Left lung (tissue), 10 donors: ENCODE results near the gene OR4F6. TPM values are rescaled to one million over a fixed set of nuclear protein-coding genes. Genes with fewer than 3 reads are reported as not detected.
"Not testable (repeated sequence)": the region's sequence is repeated elsewhere in the genome, so short reads cannot be mapped to it uniquely, and the experiment has no call there.

Source experiments
- ATAC-seq: fragments of 200-7000 bp; cut with Tn5 transposase; one replicate; pipeline ENCODE4 v1.9.1; 2020; ENCODE audit warnings: moderate library complexity
- DNase-seq, 4 donors: peaks; one replicate each; pipeline ENCODE4 v3.0.0-alpha.2; 2013 to 2020
- H3K27ac ChIP-seq, 2 donors: fragments of 200-600 bp; sonication (generic) in 1 of 2; one replicate each; pipeline versions ENCODE4 v1.5.0 to v1.8.0; 2020 to 2021
- H3K27me3 ChIP-seq, 2 donors: fragments of 200-600 bp; sonication (generic) in 1 of 2; one replicate each; pipeline versions ENCODE4 v1.5.0 to v1.8.0; 2020 to 2021
- H3K36me3 ChIP-seq, 2 donors: fragments of 200-600 bp; sonication (generic) in 1 of 2; one replicate each; pipeline versions ENCODE4 v1.5.0 to v1.8.0; 2020 to 2021
- H3K4me1 ChIP-seq, 2 donors: fragments of 200-600 bp; one replicate each; pipeline ENCODE4 v1.8.0; 2021
- H3K4me3 ChIP-seq, 2 donors: fragments of 200-600 bp; sonication (generic) in 1 of 2; one replicate each; pipeline versions ENCODE4 v1.5.0 to v1.8.0; 2020 to 2021; ENCODE audit warnings: mild to moderate bottlenecking in 1 of 2
- H3K9me3 ChIP-seq, 2 donors: fragments of 200-600 bp; sonication (generic) in 1 of 2; one replicate each; pipeline versions ENCODE4 v1.5.0 to v1.8.0; 2020 to 2021
- intact Hi-C, 2 donors: fragments of 100-400 bp; cut with DNase I; formaldehyde crosslinking; loops; one replicate each; pipeline versions ENCODE4 v1.11.2 to v1.14.2; 2022
- polyA plus RNA-seq, 6 donors: library from polyadenylated mRNA; unstranded; fragments of 120-200 nt; gene quantifications; one replicate each; pipeline ENCODE4 v1.2.1, GENCODE V29; 2013; ENCODE audit not compliant: insufficient read length in 6 of 6
- total RNA-seq, 2 donors: library from RNA; stranded (reverse); fragmentation: NEBNext Ultra II Directional; extraction: Animal tissue kit (Norgen Biotek cat#: 25700); gene quantifications; one replicate each; pipeline ENCODE4 v1.2.1, GENCODE V29; 2021
- TF ChIP-seq, protein P1 (sequence below), 2 donors: fragments of 200-600 bp; sonication (generic) in 1 of 2; IDR thresholded peaks; one replicate each; pipeline versions ENCODE4 v1.5.0 to v1.8.0; 2021; ENCODE audit warnings: antibody characterized with exemption in 2 of 2
- donor health status: DM: no; HTN: yes; CAD: no.
- donor health status: DM: no; HTN: no; CAD: no.

Gene OR4F6
- total and polyA plus RNA-seq, 8 donors, result not detected

DNA sequence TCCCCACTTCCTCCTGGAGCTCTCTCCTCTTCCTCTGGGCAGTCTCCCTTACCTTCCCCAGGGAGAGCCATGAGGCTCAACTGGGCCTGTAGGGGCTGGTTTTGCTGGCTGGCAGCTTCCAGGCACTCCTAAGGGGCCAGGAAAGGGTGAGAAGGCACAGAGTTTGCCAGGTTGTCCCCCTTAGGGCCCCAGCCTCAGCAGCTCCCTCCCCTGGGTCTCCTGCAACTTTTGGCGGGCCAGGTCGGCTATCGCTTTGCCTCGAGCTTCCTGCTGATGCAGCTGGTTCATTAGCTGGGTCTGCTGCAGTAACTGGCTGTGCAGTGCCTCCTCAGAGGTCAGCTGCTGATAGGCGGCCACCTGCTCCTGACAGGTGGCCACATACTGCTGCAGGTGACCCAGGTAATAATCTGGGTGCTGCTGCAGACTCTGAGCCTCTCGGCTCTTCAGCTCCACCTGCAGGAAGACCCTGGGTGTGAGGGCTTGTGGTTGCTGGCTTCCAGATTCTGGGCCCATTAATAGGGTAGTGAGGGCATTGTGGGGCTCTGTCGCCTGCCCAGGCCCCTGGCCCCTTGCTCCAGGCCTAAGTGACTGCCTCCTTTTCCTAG is 29.7 kb upstream of the OR4F6 start:
- TF ChIP-seq, protein P1, sequence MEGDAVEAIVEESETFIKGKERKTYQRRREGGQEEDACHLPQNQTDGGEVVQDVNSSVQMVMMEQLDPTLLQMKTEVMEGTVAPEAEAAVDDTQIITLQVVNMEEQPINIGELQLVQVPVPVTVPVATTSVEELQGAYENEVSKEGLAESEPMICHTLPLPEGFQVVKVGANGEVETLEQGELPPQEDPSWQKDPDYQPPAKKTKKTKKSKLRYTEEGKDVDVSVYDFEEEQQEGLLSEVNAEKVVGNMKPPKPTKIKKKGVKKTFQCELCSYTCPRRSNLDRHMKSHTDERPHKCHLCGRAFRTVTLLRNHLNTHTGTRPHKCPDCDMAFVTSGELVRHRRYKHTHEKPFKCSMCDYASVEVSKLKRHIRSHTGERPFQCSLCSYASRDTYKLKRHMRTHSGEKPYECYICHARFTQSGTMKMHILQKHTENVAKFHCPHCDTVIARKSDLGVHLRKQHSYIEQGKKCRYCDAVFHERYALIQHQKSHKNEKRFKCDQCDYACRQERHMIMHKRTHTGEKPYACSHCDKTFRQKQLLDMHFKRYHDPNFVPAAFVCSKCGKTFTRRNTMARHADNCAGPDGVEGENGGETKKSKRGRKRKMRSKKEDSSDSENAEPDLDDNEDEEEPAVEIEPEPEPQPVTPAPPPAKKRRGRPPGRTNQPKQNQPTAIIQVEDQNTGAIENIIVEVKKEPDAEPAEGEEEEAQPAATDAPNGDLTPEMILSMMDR (IDR thresholded peaks at IDR 0.05), result no peak
- DNase-seq (peak in 1 of 4 donors; percentile 41), ATAC-seq (no peak)
- H3K4me1 ChIP-seq, result no peaks in the 10 kb centered on the region
- no peak overlapping the region for H3K4me3 ChIP-seq
- H3K9me3 ChIP-seq, result no peaks in the 10 kb centered on the region
- intact Hi-C loops, result no loop called here
- H3K27me3 ChIP-seq, result no peaks in the 10 kb centered on the region
- peaks cover 0 to 4% of the 10 kb centered on the region in 2 donors for H3K36me3 ChIP-seq
- H3K27ac ChIP-seq, result no peak overlapping the region

DNA sequence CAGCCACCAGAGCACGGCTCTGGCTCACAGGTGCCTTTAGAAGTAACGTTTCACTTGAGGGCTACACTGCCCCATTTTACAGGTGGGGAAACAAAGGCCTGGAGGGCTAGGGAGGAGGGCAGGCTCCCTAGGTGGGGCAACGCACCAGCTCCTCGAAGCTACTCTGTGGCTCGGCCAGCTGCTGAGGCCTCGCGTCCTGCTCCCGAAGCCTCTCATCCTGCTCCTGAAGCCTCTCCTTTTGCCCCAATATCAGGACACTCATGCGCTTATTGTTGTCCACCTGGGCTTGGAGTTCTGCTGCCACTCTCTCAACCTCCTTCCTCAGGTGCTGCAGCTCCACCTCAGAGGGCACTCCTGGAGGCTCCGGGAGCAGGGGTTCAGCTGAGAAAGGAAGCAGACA is 28.2 kb upstream of the OR4F6 start:
- DNase-seq (peak in 1 of 4 donors; percentile 39), ATAC-seq (no peak)
- Histone ChIP-seq H3K36me3 (peaks cover 0 to 4% of the 10 kb centered on the region in 2 donors), H3K4me1 (no peaks in the 10 kb centered on the region), H3K4me3 (no peak overlapping the region), H3K27me3 (no peaks in the 10 kb centered on the region), H3K9me3 (no peaks in the 10 kb centered on the region), H3K27ac (no peak overlapping the region)
- TF ChIP-seq, protein P1 (IDR thresholded peaks at IDR 0.05), result no peak
- intact Hi-C loops, result no loop called here

DNA sequence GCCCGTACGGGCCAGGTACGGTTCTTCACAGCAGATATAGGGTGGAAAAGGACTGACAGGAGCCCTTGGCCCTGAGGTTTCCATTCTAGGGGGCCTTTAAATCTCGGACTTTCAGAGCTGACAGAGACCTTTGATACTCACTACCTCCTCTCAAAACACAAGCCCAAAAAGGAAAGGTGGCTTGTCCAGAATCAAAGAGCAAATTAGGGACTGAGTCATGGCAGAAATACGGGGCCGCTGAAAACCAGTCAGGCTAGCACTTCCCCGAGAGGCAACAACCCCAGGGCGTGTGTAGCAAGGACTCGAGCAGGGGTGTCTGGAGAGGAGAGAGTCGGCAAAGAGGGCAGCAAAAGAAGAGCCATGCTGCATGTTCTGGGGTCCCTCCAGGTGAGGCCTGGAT is 24.7 kb upstream of the OR4F6 start:
- H3K27me3 ChIP-seq, H3K4me1 ChIP-seq, ATAC-seq, H3K9me3 ChIP-seq, intact Hi-C loops, DNase-seq, H3K36me3 ChIP-seq, H3K4me3 ChIP-seq, H3K27ac ChIP-seq: not testable (repeated sequence)

DNA sequence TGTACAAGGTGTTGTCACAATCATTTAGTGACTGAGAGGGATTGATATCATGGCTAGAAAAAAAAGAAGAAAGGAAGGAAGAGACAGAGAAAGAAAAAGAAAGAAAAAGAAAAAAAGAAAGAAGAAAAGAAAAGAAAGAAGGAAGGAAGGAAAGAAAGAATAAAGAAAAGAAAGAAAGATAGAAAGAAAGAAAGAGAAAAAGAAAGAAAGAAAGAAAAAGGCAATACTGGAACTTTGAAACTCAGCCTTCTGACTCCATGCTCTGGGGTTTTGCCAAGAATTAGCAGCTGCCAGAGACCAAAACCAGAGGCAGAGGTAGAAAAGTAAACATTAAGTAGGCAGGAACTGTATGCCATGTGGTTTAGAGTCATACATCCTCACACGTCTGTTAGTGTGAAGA is 23.1 kb upstream of the OR4F6 start:
- H3K9me3 ChIP-seq, ATAC-seq, H3K4me1 ChIP-seq, H3K27ac ChIP-seq, H3K36me3 ChIP-seq, H3K27me3 ChIP-seq, intact Hi-C loops, H3K4me3 ChIP-seq: not testable (repeated sequence)
- peak in 1 of 4 donors; percentile 16 for DNase-seq

DNA sequence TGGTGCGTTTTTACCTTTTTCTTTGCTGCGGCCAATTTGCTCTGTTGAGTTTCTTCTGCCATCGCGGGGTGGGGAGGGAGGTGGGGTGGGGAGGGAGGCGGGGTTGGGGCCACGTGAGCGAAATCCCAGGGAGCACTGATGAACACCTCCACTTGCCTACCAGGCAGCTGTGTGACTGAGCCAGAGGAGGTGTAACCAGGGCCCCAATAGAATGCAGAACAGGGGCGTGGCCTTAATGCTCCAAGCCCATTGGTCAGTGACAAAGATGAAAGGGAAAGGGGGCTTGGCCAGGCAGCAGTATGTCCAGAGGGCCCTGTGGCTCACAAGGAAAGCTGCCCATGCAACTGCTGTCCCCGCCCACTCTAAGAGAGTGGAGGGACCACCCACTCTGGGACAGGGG is 21.4 kb upstream of the OR4F6 start:
- intact Hi-C loops, result no loop called here
- TF ChIP-seq, protein P1 (IDR thresholded peaks at IDR 0.05), result no peak
- no peak for ATAC-seq

DNA sequence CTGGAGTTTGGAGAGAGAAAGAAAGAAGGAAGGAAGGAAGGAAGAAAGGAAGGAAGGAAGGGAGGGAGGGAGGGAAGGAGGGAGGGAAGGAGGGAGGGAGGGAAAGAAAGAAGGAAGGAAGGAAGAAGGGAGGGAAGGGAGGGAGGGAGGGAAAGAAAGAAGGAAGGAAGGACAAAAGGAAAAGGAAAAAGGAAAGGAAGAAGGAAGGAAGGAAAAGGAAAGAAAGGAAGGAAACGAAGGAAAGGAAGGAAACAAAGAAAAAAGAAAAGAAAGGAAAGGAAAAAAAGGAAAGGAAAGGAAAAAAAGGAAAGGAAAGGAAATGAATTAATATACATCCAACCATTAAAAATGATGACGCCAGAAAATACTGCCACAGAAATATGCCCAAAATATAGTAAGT is 18.7 kb upstream of the OR4F6 start:
- Histone ChIP-seq H3K4me1 (no peaks in the 10 kb centered on the region), H3K4me3 (no peak overlapping the region), H3K9me3 (no peaks in the 10 kb centered on the region), H3K36me3 (no peaks in the 10 kb centered on the region), H3K27ac (no peak overlapping the region), H3K27me3 (peaks cover 0 to 2% of the 10 kb centered on the region in 2 donors)
- no peak for DNase-seq
- no peak for ATAC-seq
- intact Hi-C loops, result no loop called here
- TF ChIP-seq, protein P1 (IDR thresholded peaks at IDR 0.05), result no peak

More for the DNA sequence above, 21.4 kb upstream of the OR4F6 start:
- Histone ChIP-seq H3K9me3 (no peaks in the 10 kb centered on the region), H3K4me1 (no peaks in the 10 kb centered on the region), H3K27ac (no peak overlapping the region), H3K36me3 (no peaks in the 10 kb centered on the region), H3K27me3 (peaks cover 0 to 2% of the 10 kb centered on the region in 2 donors), H3K4me3 (no peak overlapping the region)
- no peak for DNase-seq

DNA sequence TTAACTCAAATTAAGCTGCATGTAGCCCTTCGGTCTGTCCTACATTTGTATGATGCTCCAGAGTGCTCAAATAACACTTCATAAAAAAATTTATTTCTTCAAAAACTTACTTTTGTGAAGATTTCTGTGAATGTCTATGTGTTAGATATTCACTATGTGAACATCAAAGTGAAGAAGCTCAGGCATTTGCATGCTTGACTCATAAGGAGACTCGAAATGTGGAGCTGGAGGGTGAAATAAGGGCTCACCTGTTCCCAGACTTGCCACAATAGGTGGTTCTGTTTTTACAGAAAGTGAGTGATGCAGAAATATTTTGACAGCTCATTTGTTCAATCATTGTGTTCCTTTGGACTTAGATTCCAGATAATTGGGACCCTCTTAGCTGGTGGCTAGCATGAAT is 16.9 kb upstream of the OR4F6 start:
- H3K36me3 ChIP-seq, H3K27ac ChIP-seq, ATAC-seq, H3K4me1 ChIP-seq, intact Hi-C loops, H3K4me3 ChIP-seq, H3K27me3 ChIP-seq, H3K9me3 ChIP-seq, DNase-seq: not testable (repeated sequence)

DNA sequence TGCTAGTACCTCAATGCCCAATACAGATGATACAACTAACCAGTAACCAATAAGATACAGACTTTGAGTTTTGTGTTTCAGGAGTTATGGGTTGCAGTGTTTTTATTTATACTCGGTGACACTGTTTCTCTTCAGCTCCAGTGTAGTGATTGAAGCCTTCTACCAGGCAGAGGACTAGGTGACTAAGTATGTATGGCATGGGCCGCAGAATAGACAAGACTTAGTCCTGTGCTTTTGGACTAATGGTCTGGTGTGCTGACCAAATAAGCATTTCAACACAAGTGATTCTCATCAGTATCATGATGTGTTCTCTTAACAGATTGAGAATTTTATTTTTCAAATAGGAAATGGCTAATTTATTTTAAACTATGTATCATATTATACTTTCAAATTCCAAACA is 15.3 kb upstream of the OR4F6 start:
- H3K4me1 ChIP-seq, intact Hi-C loops, DNase-seq, ATAC-seq, H3K9me3 ChIP-seq, H3K27ac ChIP-seq, H3K36me3 ChIP-seq, H3K27me3 ChIP-seq, H3K4me3 ChIP-seq: not testable (repeated sequence)

DNA sequence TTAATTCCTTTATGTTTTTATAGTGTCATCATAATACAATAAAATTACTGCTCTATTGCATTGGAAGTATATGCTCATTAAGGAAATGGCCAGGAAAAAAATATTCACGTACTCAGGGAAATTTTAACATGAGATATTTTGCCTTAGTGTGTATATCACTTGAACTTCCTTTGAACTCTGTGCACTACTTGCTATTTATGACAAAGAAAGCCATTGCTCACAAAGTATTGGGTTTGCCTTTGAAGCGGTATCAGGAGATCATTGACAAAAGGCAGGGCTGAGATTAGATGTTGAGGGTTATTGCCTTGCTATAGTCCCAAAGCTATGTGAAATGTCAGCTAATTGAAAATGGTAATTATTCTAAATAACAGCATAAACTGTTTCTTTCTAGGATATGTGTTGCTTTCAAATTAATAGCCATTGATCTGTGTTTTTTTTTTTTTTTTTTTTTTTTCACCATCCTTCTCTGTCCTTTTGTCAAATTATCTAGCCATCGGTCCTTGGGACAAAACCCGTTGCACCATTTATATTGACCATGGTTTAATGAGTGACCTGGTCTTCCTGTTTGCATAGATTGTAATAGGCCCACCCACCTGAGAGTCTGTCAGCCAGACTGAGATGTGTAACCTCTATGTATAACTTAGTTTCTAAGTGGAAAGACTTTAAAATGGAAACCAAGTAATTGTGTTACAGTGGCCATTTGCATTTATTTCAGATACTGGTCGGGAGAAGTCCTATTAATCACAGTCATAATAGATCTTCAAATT is 14.6 kb upstream of the OR4F6 start:
- intact Hi-C loops, DNase-seq, H3K4me1 ChIP-seq, H3K27ac ChIP-seq, H3K27me3 ChIP-seq, H3K9me3 ChIP-seq, H3K4me3 ChIP-seq, ATAC-seq, H3K36me3 ChIP-seq: not testable (repeated sequence)
